ENCODE results near the gene RPGRIP1.
A peak's percentile ranks its signal among the peaks of the same experiment; 100 is the strongest.
"Not testable (repeated sequence)": the region's sequence is repeated elsewhere in the genome, so short reads cannot be mapped to it uniquely, and the experiment has no call there.

RPGRIP1 gene

DNA sequence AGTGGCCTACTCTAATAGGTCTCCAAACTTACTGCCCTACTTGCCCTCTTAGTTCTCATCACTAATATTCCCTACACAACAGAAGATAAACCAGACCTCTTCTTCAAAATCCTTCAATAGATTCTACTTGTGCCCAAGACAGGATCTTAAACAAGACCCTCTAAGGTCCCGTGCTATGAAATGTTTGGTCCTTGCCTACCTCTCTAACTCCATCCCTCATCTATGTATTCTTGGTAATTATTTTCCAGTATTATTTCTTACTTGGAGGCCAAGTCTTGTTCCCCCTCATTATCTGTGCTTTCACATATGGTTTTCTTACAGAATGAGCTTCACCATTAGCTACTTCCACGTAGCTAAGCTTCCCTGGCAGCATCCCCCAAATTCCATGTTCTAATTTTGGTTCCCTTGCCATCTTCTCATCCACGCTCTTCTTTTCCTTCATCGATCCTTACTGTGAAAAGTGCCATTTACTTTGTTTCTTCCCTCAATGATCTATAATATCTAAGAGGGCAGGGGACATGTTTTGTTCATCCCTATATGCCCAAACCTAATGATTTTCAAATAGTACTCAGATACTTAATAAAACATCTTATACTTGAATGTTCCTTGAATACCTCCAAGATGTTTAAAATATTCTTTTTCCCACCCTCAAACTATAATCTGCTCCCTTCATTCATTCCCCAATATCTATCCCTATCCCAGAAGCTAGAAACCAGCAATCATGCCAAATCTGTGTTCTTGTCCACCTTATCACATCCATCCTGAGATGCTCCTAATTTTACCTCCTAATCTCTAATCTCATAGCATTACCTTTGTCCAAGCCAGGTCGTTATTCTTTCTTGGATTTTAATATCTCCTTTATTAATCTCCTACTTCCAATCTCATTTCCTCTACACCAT, 20.7 kb upstream of the RPGRIP1 start:
- DNase-seq: no peak

- DNase-seq: no peak
Measured at GRCh38 chr14:21261824-21262223, 18.1 kb upstream of the RPGRIP1 start.

GRCh38 chr14:21262410-21262809, 17.5 kb upstream of the RPGRIP1 start:
- DNase-seq: no peak

GRCh38 chr14:21263284-21264024, 16.4 kb upstream of the RPGRIP1 start:
- no peak for DNase-seq

- DNase-seq: no peak
Measured at GRCh38 chr14:21264025-21264801, 15.7 kb upstream of the RPGRIP1 start.

- DNase-seq: no peak
Measured at GRCh38 chr14:21267431-21267845, 12.4 kb upstream of the RPGRIP1 start.

- DNase-seq: no peak
Measured at GRCh38 chr14:21267886-21268616, 11.8 kb upstream of the RPGRIP1 start.

DNA sequence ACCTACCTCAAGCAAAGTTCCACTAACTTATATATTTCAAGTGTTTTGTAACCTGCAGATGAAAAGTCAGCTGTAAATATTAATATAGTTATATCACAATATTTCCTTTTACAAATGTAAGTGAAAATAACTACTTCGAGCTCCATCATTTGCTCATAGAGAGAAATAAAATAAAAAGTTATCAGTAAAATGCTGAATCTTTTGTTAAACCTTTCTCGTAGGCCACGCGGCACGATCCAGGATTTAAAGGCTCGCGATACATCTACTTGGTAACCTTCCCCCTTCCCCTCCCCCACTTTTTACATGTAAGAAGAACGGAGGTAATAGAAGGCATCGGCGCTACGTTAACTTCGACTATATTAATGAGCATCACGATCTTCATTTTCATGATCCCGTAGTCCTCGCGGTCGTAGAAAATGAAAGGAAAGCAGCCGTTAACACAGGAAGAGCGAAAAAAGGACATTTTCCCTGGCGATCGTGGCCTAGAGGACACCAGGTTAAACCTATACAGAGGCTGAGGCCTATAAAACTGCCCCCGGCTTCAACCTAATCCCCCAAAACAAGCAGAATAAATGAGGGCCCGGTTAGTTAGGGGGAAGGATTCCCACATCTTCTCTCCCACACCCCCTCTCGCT, 11.1 kb upstream of the RPGRIP1 start:
- no peak for DNase-seq

DNA sequence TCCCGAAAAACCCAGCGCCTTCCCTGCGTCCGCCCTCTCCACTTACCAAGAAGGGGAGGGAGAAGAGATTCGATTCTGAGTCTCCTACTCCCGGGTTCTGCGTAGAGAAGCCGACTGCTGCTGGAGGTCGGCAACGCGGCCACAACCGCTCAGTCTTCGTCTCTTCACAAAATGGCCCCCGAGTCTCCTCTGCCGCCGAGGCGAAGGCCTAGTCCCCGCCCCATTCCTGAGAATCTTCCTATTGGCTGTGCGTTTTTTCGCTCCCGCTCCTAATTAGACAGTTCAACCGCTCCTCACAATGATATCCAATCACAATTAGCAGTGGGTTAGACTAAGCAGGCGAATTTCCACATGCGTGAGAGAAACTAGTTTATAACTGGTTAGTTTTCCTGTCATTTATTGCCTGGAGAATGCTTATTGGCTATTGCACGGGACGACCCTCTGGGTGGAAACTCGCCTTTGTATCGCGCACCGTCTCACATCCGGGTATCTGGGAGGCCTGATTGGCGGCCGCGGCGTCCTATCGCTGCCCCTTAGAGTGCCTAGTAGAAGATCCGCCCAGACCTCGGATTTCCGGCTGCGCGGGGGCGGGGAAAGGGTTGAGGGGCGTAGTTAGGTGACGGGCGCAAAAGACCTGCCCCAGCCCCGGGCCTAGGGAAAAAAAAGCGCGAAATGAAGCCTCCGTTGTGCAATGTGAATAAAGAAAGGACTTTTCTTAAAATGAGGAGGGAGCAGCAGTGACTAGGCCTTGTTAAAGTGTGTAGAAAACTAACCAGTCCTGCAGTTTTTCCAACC, 10.4 kb upstream of the RPGRIP1 start, which contains the start of gene HNRNPC:
TSS of gene HNRNPC (minus strand) at position 191 of the 795 bp plus-strand sequence. CDS start 35,249 bp downstream, outside the sequence.
- DNase-seq: peak; percentile 99

- not testable (repeated sequence) for DNase-seq
Measured at GRCh38 chr14:21272661-21273060, 7.2 kb upstream of the RPGRIP1 start.

- no peak for DNase-seq
Measured at GRCh38 chr14:21275261-21275858, 4.5 kb upstream of the RPGRIP1 start.

GRCh38 chr14:21278632-21279031, 1.3 kb upstream of the RPGRIP1 start:
- DNase-seq: no peak

- not testable (repeated sequence) for DNase-seq
Measured at GRCh38 chr14:21281917-21282316, 2.0 kb downstream of the RPGRIP1 start.

GRCh38 chr14:21286516-21286915, 6.6 kb downstream of the RPGRIP1 start:
- DNase-seq: not testable (repeated sequence)

GRCh38 chr14:21287168-21287567, 7.3 kb downstream of the RPGRIP1 start:
- DNase-seq: no peak

DNA sequence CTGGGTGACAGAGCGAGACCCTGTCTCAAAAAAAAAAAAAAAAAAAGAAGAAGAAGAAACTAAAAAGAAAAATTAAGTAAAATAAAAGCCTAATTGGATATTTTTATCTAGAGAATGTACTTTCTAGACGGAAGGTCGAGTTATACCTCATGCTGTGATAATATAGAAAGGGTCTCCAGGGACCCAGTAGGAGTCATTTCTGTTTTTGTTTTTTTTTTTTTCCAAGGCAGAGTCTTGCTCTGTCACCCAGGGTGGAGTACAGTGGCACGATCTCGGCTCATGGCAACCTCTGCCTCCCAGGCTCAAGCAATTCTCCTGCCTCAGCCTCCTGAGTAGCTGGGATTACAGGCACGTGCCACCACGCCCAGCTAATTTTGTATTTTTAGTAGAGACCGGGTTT, 14.1 kb downstream of the RPGRIP1 start:
- DNase-seq: not testable (repeated sequence)

- DNase-seq: no peak
Measured at GRCh38 chr14:21298358-21298757, 18.5 kb downstream of the RPGRIP1 start.

DNA sequence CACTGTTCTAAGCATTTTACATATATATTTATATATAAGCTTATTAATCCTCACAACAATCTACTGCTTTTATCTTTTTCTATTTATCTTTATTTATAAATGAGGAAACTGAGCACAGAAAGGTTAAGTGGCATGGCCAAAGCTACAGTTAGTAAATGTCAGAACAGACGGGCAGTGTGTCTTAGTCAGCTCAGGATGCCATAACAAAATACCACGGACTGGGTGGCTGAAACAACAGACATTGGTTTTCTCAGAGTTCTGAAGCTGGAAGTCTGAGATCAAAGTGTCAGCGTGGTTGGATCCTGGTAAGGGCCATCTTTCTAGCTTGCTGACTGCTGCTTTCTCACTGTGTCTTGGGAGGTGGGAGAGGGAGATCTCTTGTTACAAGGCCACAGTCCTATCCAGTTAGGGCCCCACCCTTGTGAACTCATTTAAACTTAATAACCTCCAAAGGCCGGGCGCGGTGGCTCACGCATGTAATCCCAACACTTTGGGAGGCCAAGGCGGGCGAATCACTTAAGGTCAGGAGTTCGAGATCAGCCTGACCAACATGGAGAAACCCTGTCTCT, 19.8 kb downstream of the RPGRIP1 start:
- no peak for DNase-seq

- no peak for DNase-seq
Measured at GRCh38 chr14:21300892-21301291, 21.0 kb downstream of the RPGRIP1 start.
